Left hindlimb (tissue), 1 donor: ENCODE data around the gene PEDS1.
A peak's percentile ranks its signal among the peaks of the same experiment; 100 is the strongest.
"Not testable (repeated sequence)": the region's sequence is repeated elsewhere in the genome, so short reads cannot be mapped to it uniquely, and the experiment has no call there.

Experiments used
- DNase-seq: peaks from one replicate; pipeline ENCODE4 v3.0.0-alpha.2; 2018

Gene PEDS1

GRCh38 chr20:50189681-50190250, 36.2 kb upstream of the PEDS1 start:
- DNase-seq, result no peak

GRCh38 chr20:50188879-50189680, 35.6 kb upstream of the PEDS1 start:
- no peak for DNase-seq

GRCh38 chr20:50188287-50188688, 34.8 kb upstream of the PEDS1 start:
- no peak for DNase-seq

- DNase-seq, result no peak
Observed at GRCh38 chr20:50187403-50188051, 34.0 kb upstream of the PEDS1 start.

GRCh38 chr20:50186987-50187402, 33.5 kb upstream of the PEDS1 start:
- DNase-seq, result no peak

GRCh38 chr20:50186151-50186885, 32.8 kb upstream of the PEDS1 start:
- DNase-seq, result peak; percentile 89

- no peak for DNase-seq
Observed at GRCh38 chr20:50185426-50185825, 31.9 kb upstream of the PEDS1 start.

- no peak for DNase-seq
Observed at GRCh38 chr20:50182346-50182745, 28.8 kb upstream of the PEDS1 start.

- no peak for DNase-seq
Observed at GRCh38 chr20:50181344-50181743, 27.8 kb upstream of the PEDS1 start.

- DNase-seq, result not testable (repeated sequence)
Observed at GRCh38 chr20:50178672-50179071, 25.1 kb upstream of the PEDS1 start.

GRCh38 chr20:50175938-50176933, 22.7 kb upstream of the PEDS1 start:
- DNase-seq, result no peak

- no peak for DNase-seq
Observed at GRCh38 chr20:50174456-50174855, 20.9 kb upstream of the PEDS1 start.

GRCh38 chr20:50172347-50173013, 19.0 kb upstream of the PEDS1 start:
- peak; percentile 87 for DNase-seq

GRCh38 chr20:50170549-50171220, 17.2 kb upstream of the PEDS1 start:
- DNase-seq, result no peak

- peak; percentile 74 for DNase-seq
Observed at GRCh38 chr20:50169329-50169823, 15.9 kb upstream of the PEDS1 start.

GRCh38 chr20:50165684-50166554, 12.4 kb upstream of the PEDS1 start:
- DNase-seq, result peak; percentile 97

GRCh38 chr20:50163570-50164317, 10.2 kb upstream of the PEDS1 start:
- no peak for DNase-seq

- not testable (repeated sequence) for DNase-seq
Observed at GRCh38 chr20:50161494-50161893, 8.0 kb upstream of the PEDS1 start.

- DNase-seq, result no peak
Observed at GRCh38 chr20:50153153-50153499, 397 bp downstream of the PEDS1 start.
